OCI-LY7 (cell line): ENCODE data around the gene ARHGEF3.

Experiments used
- EZH2phosphoT487 ChIP-seq: fragments of 200-600 bp; sonication (generic); IDR thresholded peaks from 2 replicates; pipeline ENCODE4 v1.6.1; 2018; ENCODE audit warnings: low read depth, borderline replicate concordance, mild to moderate bottlenecking, mixed run types, antibody characterized with exemption, low read length, moderate library complexity, mixed read lengths
- TF ChIP-seq, protein P1 (sequence below): fragments of 200-600 bp; sonication (generic); conservative IDR thresholded peaks from 2 replicates; pipeline ENCODE4 v1.5.1; 2014; ENCODE audit warnings: mild to moderate bottlenecking, antibody characterized with exemption, low read length, moderate library complexity, mixed read lengths

DNA sequence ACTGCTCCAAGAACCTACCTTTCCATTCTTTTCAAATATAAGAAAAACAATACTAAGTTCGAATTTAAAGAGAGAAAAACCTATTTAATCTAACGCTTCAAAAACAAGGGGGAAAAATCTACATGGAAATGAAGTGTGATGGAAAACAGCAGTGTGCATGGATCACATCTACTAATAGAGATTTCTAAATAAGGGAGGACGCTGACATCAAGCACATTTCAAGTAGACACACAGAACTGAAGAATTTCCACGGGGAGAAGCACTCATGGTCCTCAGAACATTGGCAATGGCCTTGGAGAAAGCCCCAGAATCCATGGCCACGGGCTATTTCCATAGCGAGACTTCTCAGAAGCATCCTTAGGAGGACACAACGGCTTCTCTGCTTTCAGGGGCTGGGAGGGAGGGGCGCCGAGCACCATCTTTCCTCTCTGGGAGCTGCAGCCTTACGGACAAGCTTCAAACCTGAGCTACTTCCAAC is 119.7 kb downstream of the ARHGEF3 start:
- TF ChIP-seq, protein P1, sequence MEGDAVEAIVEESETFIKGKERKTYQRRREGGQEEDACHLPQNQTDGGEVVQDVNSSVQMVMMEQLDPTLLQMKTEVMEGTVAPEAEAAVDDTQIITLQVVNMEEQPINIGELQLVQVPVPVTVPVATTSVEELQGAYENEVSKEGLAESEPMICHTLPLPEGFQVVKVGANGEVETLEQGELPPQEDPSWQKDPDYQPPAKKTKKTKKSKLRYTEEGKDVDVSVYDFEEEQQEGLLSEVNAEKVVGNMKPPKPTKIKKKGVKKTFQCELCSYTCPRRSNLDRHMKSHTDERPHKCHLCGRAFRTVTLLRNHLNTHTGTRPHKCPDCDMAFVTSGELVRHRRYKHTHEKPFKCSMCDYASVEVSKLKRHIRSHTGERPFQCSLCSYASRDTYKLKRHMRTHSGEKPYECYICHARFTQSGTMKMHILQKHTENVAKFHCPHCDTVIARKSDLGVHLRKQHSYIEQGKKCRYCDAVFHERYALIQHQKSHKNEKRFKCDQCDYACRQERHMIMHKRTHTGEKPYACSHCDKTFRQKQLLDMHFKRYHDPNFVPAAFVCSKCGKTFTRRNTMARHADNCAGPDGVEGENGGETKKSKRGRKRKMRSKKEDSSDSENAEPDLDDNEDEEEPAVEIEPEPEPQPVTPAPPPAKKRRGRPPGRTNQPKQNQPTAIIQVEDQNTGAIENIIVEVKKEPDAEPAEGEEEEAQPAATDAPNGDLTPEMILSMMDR, result no peak
- TF ChIP-seq EZH2phosphoT487, result no peak
